DOHH2 (cell line): ENCODE measurements around the gene SMURF1.
"Not testable (repeated sequence)": the region's sequence is repeated elsewhere in the genome, so short reads cannot be mapped to it uniquely, and the experiment has no call there.

ENCODE experiments used
- H3F3A ChIP-seq: fragments of 200-600 bp; sonication (generic), shearing (Covaris generic); 2 replicates; pipeline ENCODE4 v1.6.0; 2016; ENCODE audit warnings: antibody characterized with exemption, mild to moderate bottlenecking; ENCODE audit not compliant: control insufficient read depth, insufficient read depth
- H3K27ac ChIP-seq: fragments of 200-600 bp; sonication (generic); 2 replicates; pipeline ENCODE4 v1.5.1; 2014; ENCODE audit warnings: low read depth, mild to moderate bottlenecking, low read length, moderate library complexity
- H3K27me3 ChIP-seq: fragments of 200-600 bp; sonication (generic); 2 replicates; pipeline ENCODE4 v1.6.1; 2014; ENCODE audit warnings: mild to moderate bottlenecking, low read length, mixed read lengths; ENCODE audit not compliant: control insufficient read depth
- H3K36me3 ChIP-seq: fragments of 200-600 bp; sonication (generic); 2 replicates; pipeline ENCODE4 v1.6.1; 2014; ENCODE audit warnings: mild to moderate bottlenecking, low read length, moderate library complexity, mixed read lengths; ENCODE audit not compliant: control insufficient read depth
- H3K4me1 ChIP-seq: fragments of 200-600 bp; sonication (generic); 2 replicates; pipeline ENCODE4 v1.6.1; 2014; ENCODE audit warnings: mild to moderate bottlenecking, low read length, mixed read lengths; ENCODE audit not compliant: control insufficient read depth
- H3K4me2 ChIP-seq: fragments of 200-600 bp; sonication (generic); 2 replicates; pipeline ENCODE4 v1.6.0; 2014; ENCODE audit warnings: mild to moderate bottlenecking, low read length, moderate library complexity
- H3K4me3 ChIP-seq: fragments of 200-600 bp; sonication (generic); 2 replicates; pipeline ENCODE4 v1.5.1; 2014; ENCODE audit warnings: mild to moderate bottlenecking, low read length, mixed read lengths
- H3K79me2 ChIP-seq: fragments of 200-600 bp; sonication (generic); 2 replicates; pipeline ENCODE4 v1.6.1; 2014; ENCODE audit warnings: mild to moderate bottlenecking, low read length, mixed read lengths; ENCODE audit not compliant: control insufficient read depth
- H3K9me2 ChIP-seq: fragments of 200-600 bp; sonication (generic); replicated peaks from 2 replicates; pipeline ENCODE4 v1.6.1; 2014; ENCODE audit warnings: mild to moderate bottlenecking, low read length, mixed read lengths; ENCODE audit not compliant: control insufficient read depth
- H3K9me3 ChIP-seq: fragments of 200-600 bp; sonication (generic); 2 replicates; pipeline ENCODE4 v1.6.1; 2014; ENCODE audit warnings: antibody characterized with exemption, low read length, mixed read lengths; ENCODE audit not compliant: control insufficient read depth, insufficient read depth
- H4K20me1 ChIP-seq: fragments of 200-600 bp; sonication (generic); 2 replicates; pipeline ENCODE4 v1.6.0; 2014; ENCODE audit warnings: low read depth, mild to moderate bottlenecking, antibody characterized with exemption, low read length, moderate library complexity; ENCODE audit not compliant: control insufficient read depth, insufficient read depth
- EZH2phosphoT487 ChIP-seq: fragments of 200-600 bp; sonication (generic); IDR thresholded peaks from 2 replicates; pipeline ENCODE4 v1.6.1; 2017; ENCODE audit warnings: borderline replicate concordance, mild to moderate bottlenecking, antibody characterized with exemption, low read length, moderate library complexity, mixed read lengths
- TF ChIP-seq, protein P1 (sequence below): fragments of 200-600 bp; sonication (generic); IDR thresholded peaks from one replicate; pipeline ENCODE4 v1.5.1; 2014; ENCODE audit warnings: antibody characterized with exemption, mild to moderate bottlenecking, low read depth, low read length; ENCODE audit not compliant: poor library complexity, severe bottlenecking

Gene SMURF1

GRCh38 chr7:99104631-99105030 is 39.3 kb downstream of the SMURF1 start:
- no peaks in the 10 kb centered on the region for H3F3A ChIP-seq
- no peaks in the 10 kb centered on the region for H3K9me3 ChIP-seq
- H3K27me3 ChIP-seq, result no peaks in the 10 kb centered on the region
- no peak overlapping the region for H3K4me3 ChIP-seq
- no peak overlapping the region for H3K27ac ChIP-seq
- no peak overlapping the region for H3K4me2 ChIP-seq
- no peaks in the 10 kb centered on the region; the same call in 1 of the 2 replicates for H4K20me1 ChIP-seq
- H3K36me3 ChIP-seq, result no peaks in the 10 kb centered on the region
- H3K4me1 ChIP-seq, result peaks cover 17% of the 10 kb centered on the region
- H3K79me2 ChIP-seq, result peaks cover 85% of the 10 kb centered on the region
- H3K9me2 ChIP-seq, result no peaks in the 10 kb centered on the region
- no peak for TF ChIP-seq EZH2phosphoT487
- TF ChIP-seq, protein P1, sequence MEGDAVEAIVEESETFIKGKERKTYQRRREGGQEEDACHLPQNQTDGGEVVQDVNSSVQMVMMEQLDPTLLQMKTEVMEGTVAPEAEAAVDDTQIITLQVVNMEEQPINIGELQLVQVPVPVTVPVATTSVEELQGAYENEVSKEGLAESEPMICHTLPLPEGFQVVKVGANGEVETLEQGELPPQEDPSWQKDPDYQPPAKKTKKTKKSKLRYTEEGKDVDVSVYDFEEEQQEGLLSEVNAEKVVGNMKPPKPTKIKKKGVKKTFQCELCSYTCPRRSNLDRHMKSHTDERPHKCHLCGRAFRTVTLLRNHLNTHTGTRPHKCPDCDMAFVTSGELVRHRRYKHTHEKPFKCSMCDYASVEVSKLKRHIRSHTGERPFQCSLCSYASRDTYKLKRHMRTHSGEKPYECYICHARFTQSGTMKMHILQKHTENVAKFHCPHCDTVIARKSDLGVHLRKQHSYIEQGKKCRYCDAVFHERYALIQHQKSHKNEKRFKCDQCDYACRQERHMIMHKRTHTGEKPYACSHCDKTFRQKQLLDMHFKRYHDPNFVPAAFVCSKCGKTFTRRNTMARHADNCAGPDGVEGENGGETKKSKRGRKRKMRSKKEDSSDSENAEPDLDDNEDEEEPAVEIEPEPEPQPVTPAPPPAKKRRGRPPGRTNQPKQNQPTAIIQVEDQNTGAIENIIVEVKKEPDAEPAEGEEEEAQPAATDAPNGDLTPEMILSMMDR, result no peak

- H3K36me3 ChIP-seq, H3K4me2 ChIP-seq, H3F3A ChIP-seq, H3K27me3 ChIP-seq, H4K20me1 ChIP-seq, H3K4me3 ChIP-seq, H3K9me3 ChIP-seq, H3K9me2 ChIP-seq, H3K27ac ChIP-seq: not testable (repeated sequence)
- peaks cover 85% of the 10 kb centered on the region for H3K79me2 ChIP-seq
- peaks cover 17% of the 10 kb centered on the region for H3K4me1 ChIP-seq
Observed at GRCh38 chr7:99103836-99104235, 40.1 kb downstream of the SMURF1 start.

DNA sequence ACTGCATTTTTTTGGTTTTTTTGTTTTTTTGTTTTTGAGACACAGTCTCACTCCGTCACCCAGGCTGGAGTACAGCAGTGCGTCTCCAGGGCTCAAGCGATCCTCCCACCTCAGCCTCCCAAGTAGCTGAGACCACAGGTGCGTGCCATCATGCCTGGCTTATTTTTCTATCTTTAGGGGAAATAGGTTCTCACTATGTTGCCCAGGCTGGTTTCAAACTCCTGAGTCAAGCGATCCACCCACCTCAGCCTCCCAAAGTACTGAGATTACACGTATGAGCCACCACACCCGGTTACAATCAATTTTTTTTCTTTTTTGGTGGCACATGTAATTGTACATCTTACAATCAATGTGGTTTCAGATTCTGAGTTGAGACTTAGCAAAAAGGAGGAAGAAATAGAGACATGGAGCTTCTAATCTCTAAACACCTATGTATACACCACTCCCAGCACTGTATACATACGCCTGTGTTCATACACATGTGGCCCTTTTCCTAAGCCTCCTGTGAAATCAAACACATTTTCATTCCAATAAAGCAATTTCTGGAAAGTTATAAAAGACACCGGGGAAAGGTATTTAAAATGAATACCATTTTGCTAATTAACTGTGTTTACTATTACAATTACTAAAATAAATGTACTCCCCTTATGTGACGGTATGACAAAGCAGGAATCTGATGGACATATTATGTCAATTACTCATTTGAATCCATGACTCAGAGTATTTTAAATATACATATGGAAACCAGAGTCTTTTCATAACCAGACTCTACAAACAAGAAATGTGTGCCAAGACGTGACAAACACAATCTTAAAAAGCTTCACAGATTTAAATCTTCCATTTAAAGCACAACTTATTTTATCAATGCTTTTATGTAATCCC is 40.9 kb downstream of the SMURF1 start:
- H4K20me1 ChIP-seq, result no peaks in the 10 kb centered on the region; the same call in none of the 2 replicates
- no peak overlapping the region for H3K4me2 ChIP-seq
- H3K79me2 ChIP-seq, result peaks cover 89% of the 10 kb centered on the region
- no peak for TF ChIP-seq EZH2phosphoT487
- TF ChIP-seq, protein P1, result no peak
- H3K27ac ChIP-seq, result no peak overlapping the region
- H3K9me3 ChIP-seq, result no peaks in the 10 kb centered on the region
- H3K27me3 ChIP-seq, result no peaks in the 10 kb centered on the region
- H3K36me3 ChIP-seq, result no peaks in the 10 kb centered on the region
- no peak overlapping the region for H3K4me3 ChIP-seq
- H3K4me1 ChIP-seq, result peaks cover 17% of the 10 kb centered on the region
- no peaks in the 10 kb centered on the region for H3F3A ChIP-seq
- no peaks in the 10 kb centered on the region for H3K9me2 ChIP-seq

DNA sequence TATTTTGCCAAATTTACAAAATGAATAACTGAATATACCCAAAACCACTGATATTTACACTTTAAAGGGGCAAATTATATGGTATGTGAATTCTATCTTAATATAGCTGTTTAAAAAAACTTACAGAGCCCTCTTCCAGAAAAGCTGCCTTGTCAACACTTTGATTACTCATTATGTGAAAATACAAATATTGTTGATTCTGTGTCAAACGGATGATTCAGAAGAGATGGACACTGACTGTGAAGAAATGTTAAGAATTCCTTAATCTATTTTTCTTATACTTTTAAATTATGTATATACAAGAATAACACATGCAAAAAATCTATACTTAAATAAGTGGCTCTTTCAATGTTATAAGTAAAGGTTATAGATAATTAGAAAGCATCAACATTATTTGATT is 41.5 kb downstream of the SMURF1 start:
- Histone ChIP-seq H3K4me3 (no peak overlapping the region), H3K79me2 (peaks cover 87% of the 10 kb centered on the region), H3K36me3 (no peaks in the 10 kb centered on the region), H3K4me2 (no peak overlapping the region), H3K27ac (no peak overlapping the region), H3K27me3 (no peaks in the 10 kb centered on the region), H3K9me2 (no peaks in the 10 kb centered on the region), H3K9me3 (no peaks in the 10 kb centered on the region), H3K4me1 (peaks cover 17% of the 10 kb centered on the region), H3F3A (peaks cover 3% of the 10 kb centered on the region; the same call in 1 of the 2 replicates), H4K20me1 (no peaks in the 10 kb centered on the region; the same call in 1 of the 2 replicates)
- TF ChIP-seq EZH2phosphoT487, result no peak
- TF ChIP-seq, protein P1, result no peak

- H3K36me3 ChIP-seq, H3K9me3 ChIP-seq, H3K27ac ChIP-seq, H3K4me3 ChIP-seq, H3F3A ChIP-seq, H3K27me3 ChIP-seq, H3K4me2 ChIP-seq, H3K9me2 ChIP-seq, H4K20me1 ChIP-seq: not testable (repeated sequence)
- H3K79me2 ChIP-seq, result peaks cover 90% of the 10 kb centered on the region
- H3K4me1 ChIP-seq, result peaks cover 17% of the 10 kb centered on the region
Observed at GRCh38 chr7:99101516-99101915, 42.4 kb downstream of the SMURF1 start.
